Measurements from ENCODE around the gene FAM162A.
A peak's percentile ranks its signal among the peaks of the same experiment; 100 is the strongest.
"Not testable (repeated sequence)": the region's sequence is repeated elsewhere in the genome, so short reads cannot be mapped to it uniquely, and the experiment has no call there.

Gene FAM162A

GRCh38 chr3:122421836-122422235 lies 37.9 kb downstream of the FAM162A start:
- no peak for DNase-seq

GRCh38 chr3:122427857-122428471 lies 44.0 kb downstream of the FAM162A start:
- no peak for DNase-seq

GRCh38 chr3:122430371-122430770 lies 46.4 kb downstream of the FAM162A start:
- no peak for DNase-seq

GRCh38 chr3:122435950-122436349 lies 52.0 kb downstream of the FAM162A start:
- DNase-seq: no peak

- DNase-seq: no peak
These were observed 59.1 kb downstream of the FAM162A start for GRCh38 chr3:122443090-122443489.

- not testable (repeated sequence) for DNase-seq
These were observed 59.9 kb downstream of the FAM162A start for GRCh38 chr3:122443762-122444490.

GRCh38 chr3:122444491-122444887 lies 60.5 kb downstream of the FAM162A start:
- not testable (repeated sequence) for DNase-seq

GRCh38 chr3:122448218-122448617 lies 64.2 kb downstream of the FAM162A start:
- not testable (repeated sequence) for DNase-seq

- no peak for DNase-seq
These were observed 67.4 kb downstream of the FAM162A start for GRCh38 chr3:122451371-122451770.

GRCh38 chr3:122456074-122456473 lies 72.1 kb downstream of the FAM162A start:
- no peak for DNase-seq

GRCh38 chr3:122457706-122458105 lies 73.7 kb downstream of the FAM162A start:
- no peak for DNase-seq

- peak in 1 of 2 experiments; percentile 33 for DNase-seq
These were observed 75.0 kb downstream of the FAM162A start for GRCh38 chr3:122458992-122459391.

- no peak for DNase-seq
These were observed 77.8 kb downstream of the FAM162A start for GRCh38 chr3:122461806-122462205.
